NB4 (cell line): Measurements from ENCODE around the gene PLA2G2D.

Source experiments
- CTCF ChIP-seq: IDR thresholded peaks from one replicate; pipeline ENCODE4 v1.5.1; 2012; ENCODE audit warnings: low read depth, low read length
- MAX ChIP-seq: IDR thresholded peaks from 2 replicates; pipeline ENCODE4 v1.6.1; 2011; ENCODE audit warnings: low read depth, low read length
- POLR2A ChIP-seq: IDR thresholded peaks from 2 replicates; pipeline ENCODE4 v1.6.1; 2011; ENCODE audit warnings: mild to moderate bottlenecking; ENCODE audit not compliant: insufficient read length; ENCODE audit errors: extremely low read depth

- TF ChIP-seq MAX = no peak
- no peak for TF ChIP-seq CTCF
- no peak for TF ChIP-seq POLR2A
Measured at GRCh38 chr1:20074725-20075171, 44.6 kb downstream of the PLA2G2D start.
